Activated gamma-delta T cell treated with anti-CD3 and anti-CD28 coated beads, Interleukin-2, amount 50 U/mL, for 16 hours (primary cell): ENCODE results near the gene USH1C.

Source experiments
- DNase-seq: peaks from one replicate; pipeline ENCODE4 v3.0.0-alpha.2; 2020; ENCODE audit warnings: low read depth

Gene USH1C

DNA sequence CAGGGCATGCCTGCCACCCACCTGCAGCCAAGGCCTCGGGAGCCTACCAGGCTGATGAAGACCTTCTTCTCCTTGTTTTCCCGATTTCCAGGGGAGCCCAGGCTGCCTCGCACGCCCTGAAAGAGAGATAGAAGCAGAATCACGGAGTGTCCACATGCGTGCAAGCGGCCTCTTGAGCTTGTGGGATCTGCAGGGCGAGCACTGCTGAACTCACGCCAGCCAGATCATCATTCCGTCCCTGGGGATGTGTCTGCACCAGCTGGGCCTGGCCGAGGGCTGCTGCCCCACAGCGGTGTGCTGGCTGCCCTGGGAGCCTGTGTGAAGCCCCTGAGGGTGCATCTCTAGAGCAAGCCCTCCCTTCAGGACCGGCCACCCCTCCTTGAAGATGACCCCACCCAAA lies 17.9 kb downstream of the USH1C start:
- no peak for DNase-seq

DNA sequence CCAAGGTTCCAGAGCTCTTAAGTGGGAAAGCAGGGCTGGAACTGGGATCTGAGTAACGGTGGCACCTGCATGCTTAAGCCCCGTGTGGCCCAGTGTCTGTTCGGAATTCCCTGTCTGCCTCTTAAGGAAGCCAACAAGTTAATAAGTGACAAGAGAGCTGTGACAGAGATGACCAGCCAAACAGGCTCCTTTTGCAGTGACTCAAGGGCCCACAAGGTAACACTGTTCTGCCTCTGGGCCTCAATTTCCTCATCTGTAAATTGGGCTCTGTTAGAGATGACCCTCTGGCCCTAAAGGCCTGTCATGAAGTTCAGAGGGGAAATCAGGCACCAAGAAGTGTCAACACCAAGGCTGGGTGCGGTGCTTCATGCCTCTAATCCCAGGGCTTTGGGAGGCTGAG lies 18.6 kb downstream of the USH1C start:
- no peak for DNase-seq

DNA sequence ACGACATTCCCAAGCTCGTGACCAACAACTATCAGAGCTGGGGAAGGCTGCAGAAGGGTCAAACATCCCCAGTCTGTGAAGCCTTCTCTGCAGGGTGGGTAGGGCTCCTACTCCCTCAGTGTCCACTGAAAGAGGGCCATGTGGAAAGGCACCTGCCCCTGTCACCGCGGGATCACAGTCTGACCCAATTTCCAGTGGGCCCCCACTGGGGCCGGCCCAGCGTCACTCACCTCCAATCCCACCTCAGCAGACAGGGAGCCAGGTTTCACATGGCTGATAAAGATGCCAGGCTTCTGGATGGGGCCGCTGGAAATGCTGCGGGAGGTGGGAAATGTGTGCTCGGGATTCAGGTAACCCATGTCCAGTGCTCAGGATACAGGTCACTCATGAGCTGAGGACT lies 20.0 kb downstream of the USH1C start:
- DNase-seq = no peak

GRCh38 chr11:17522655-17523054 lies 21.6 kb downstream of the USH1C start:
- no peak for DNase-seq

DNA sequence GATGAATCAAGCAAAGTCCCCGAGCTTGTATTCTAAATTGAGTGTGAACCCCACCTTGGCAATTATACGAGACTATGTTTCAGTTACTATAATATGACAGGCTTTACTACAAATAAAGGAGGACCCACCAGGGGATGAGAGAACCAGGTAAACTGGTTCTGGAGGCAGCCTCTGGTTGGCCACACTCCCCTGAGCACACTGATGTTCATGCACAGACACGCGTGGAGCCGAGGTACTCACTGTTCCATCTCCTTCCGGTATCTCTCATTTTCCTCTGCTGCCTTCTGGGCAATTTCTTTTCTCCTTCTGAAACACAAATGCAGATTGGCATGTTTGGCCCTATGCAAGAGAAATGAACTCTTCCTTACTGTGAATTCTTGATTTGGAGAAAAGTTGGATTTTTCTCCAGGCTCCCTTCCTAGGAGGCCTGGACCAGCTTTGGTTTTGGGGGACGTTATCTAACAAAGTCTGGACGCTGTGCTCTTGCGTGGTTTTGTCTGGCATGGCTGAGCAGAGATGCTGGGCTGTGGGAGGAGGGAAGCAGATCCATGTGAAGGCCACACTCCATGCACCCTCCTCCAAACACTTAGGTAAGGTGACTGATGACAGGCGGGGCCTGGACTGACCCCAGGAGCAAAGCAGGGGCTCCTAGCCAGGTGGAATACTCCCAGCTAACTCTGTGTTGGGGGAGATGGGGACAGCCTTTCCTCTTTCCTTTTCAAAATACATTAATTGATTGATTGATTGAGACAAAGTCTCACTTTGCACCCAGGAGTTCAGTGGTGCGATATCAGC lies 22.9 kb downstream of the USH1C start:
- DNase-seq = no peak

DNA sequence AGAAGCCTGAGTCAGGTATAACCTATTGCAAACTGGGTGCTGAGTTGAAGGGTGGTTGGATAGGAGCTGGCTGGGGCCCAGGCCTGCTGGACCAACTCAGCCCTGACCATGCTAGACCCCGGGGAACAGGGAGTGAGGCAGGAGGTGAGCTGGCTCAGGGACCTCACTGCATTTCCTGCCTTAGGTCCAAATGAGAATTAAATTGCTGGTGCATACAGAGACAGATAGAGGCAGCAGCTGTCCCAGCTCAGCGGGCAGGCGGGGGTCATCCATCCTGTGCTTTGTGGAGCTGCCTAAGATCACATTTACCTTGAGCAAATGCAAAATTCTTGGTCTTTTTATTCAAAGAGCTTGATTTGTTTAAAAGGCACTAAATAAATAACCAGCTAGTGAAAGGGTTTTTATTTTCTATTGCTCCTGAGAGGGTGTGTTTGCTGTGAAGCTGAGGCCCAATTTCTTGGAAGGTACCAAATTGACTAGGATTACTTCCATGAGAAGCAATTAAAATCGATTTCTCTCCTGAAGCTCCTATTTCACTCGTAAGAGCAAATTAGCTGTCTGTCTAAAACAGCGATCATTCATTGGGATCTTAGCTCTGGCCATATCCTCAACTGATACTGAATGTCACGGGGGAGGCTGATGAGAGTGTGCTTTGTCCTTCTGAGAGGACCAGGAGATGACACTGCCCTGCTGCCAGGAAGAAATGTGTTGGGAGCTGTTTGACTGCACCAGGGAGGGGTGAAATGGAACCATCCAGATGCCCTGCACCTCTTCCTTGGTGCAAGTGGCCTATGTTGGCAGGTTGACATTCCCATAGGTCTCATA lies 24.9 kb downstream of the USH1C start:
- DNase-seq = no peak

DNA sequence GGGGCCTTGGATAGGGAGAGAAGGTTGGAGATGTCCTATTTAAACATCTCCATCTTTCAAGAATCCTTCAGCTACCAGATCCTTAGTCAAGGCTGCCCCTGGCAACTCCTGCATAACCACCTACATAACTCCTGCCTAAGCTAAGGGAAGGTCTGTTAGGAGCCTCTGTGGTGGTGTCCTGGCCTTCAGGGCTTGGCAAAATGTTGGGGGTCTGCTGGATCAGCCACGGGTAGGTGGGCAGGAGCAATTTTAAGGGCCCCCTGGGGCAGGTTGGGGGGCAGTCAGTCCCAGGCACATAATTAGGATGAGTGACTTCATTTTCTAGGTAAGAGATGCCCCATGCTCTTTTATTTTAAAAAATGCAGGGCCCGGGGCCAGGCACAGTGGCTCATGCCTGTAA lies 25.9 kb downstream of the USH1C start:
- no peak for DNase-seq

GRCh38 chr11:17517186-17517585 lies 27.0 kb downstream of the USH1C start:
- no peak for DNase-seq

DNA sequence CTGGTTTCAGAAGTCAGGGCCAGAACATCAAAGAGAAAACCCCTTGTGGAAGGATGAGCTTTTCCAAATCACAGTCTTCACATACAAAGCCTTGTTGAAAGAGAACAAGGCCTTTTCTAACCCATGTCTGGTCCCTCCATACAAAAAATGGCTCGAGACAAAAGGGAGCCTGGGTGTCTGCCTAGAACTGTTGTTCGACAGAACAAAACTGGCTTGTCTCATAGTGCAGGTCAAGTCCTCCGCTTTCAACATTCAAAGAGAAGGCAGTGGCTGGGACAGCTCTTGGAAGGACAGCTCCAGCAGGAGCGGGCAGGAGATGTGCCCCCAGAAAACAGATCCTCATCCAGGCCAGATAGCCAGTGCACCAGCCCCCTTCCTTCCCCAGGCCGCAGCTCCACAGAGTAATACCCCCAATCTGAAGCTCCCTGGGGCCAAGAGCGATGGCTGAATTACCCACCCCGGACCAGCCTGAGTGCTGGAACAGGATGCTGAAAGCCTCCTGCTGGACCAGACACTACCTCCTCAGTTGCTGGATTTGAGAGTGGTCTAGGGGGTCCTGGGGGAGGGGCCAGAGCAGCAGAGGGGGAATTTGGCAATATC lies 27.6 kb downstream of the USH1C start:
- no peak for DNase-seq

- no peak for DNase-seq
Measured at GRCh38 chr11:17515443-17516176, 28.6 kb downstream of the USH1C start.

GRCh38 chr11:17514476-17514875 lies 29.7 kb downstream of the USH1C start:
- DNase-seq = no peak

- no peak for DNase-seq
Measured at GRCh38 chr11:17513853-17514252, 30.4 kb downstream of the USH1C start.

GRCh38 chr11:17512101-17512500 lies 32.1 kb downstream of the USH1C start:
- DNase-seq = no peak

- no peak for DNase-seq
Measured at GRCh38 chr11:17511571-17511970, 32.6 kb downstream of the USH1C start.

DNA sequence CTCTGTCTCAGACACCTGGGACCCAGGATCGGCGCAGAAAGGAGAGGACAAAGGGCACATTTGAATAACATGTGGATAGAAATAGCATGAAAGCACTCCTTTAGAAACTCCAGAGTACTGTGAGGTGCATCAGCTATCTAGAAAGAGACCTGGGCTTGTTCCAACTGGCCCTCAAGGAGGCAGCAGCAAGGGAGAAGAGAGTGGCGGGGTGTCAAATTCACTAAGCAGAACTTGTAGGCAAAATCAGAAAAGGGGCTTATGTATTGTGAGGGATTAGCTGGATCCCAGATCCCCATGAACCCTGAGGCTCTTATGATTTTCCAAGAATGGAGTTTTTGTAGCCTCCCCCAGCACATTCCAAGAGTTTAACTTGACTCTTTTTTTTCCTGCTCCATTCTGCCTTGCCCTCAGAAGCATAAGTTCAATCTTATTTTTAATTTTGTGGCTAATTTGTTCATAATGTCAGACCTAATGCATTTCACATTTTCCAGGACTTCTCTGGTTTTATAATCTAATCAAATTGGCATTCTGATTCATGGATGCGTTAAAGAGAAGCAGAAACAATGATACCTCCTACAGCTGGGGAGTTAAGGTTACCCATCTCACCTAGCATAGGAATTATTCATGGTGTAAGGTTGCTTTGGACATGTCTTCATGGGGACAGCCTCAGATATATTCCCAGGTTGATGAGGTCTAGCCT lies 33.6 kb downstream of the USH1C start:
- DNase-seq = no peak

- DNase-seq = no peak
Measured at GRCh38 chr11:17508791-17509190, 35.4 kb downstream of the USH1C start.

DNA sequence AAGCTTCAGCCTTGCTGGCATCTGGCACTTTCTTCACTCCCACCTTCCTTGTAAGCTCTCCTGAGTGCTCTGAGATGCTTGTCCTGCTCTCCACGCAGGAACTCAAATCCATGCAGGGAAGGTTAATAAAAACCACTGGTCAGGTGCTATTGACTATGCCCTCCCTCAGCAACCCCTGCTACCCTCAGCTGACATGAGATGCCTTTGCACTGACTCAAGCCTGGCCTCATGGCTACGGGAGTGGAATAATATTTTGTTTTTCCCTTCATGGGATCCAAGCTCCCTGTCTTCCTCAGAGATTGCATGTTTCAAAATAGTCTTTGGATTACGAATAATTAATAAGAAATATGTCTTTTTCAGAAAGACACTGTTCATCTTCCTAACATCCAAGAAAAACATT lies 35.9 kb downstream of the USH1C start:
- no peak for DNase-seq

GRCh38 chr11:17507773-17508172 lies 36.4 kb downstream of the USH1C start:
- no peak for DNase-seq

GRCh38 chr11:17506942-17507341 lies 37.3 kb downstream of the USH1C start:
- DNase-seq = no peak

DNA sequence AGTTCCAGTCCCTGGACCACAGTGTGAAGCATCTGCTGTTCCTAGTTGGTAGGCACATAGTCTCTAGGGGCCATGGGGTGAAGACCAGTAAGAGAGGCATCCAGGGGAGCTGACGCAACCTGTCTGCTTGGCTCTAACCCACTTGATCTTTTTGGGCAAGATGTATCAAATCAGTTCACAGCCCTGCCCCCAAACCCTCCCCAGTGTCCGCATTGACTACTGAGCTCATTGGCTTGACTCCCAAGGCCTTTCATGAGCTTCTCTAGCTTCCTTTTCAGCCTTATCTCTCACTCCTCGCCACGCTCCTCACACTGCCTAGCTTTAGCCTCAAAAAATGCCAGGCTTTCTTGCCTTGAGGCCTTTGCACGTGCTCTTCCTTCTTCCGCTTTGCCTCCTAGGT lies 37.9 kb downstream of the USH1C start:
- no peak for DNase-seq

- DNase-seq = no peak
Measured at GRCh38 chr11:17505146-17505545, 39.1 kb downstream of the USH1C start.
